ENCODE data around the gene JARID2. TPM values are rescaled to one million over a fixed set of nuclear protein-coding genes. Genes with fewer than 3 reads are reported as not detected.

JARID2 gene
- total and polyA plus RNA-seq, 3 donors from 2014 or later = 36.1 to 60.8 (median 53.7) TPM

- no peak for DNase-seq
- Histone ChIP-seq H3K27me3 (no peaks in the 10 kb centered on the region), H3K4me3 (no peak overlapping the region), H3K4me1 (peaks cover 5% of the 10 kb centered on the region), H3K36me3 (ENCODE audit: low read depth, missing control alignments) (no peaks in the 10 kb centered on the region), H3K9me3 (no peaks in the 10 kb centered on the region), H3K27ac (no peak overlapping the region)
- TF ChIP-seq POLR2A (IDR thresholded peaks at IDR 0.05) (no peak), CTCF (IDR thresholded peaks at IDR 0.05) (no peak)
- intact Hi-C loops (cut with DNase I; ENCODE audit: low total_unique reads) = no loop called here
- WGBS, 2 donors = 70 to 72% methylated on average over 2 of the region's 2 CpGs
These were observed 99.0 kb downstream of the JARID2 start for GRCh38 chr6:15344831-15345230.

- Histone ChIP-seq H3K9me3 (no peaks in the 10 kb centered on the region), H3K36me3 (ENCODE audit: low read depth, missing control alignments) (no peaks in the 10 kb centered on the region), H3K4me1 (peaks cover 4% of the 10 kb centered on the region), H3K27me3 (no peaks in the 10 kb centered on the region), H3K27ac (no peak overlapping the region), H3K4me3 (no peak overlapping the region)
- WGBS, 2 donors = 82 to 84% methylated on average over 5 of the region's 5 CpGs
- TF ChIP-seq POLR2A (IDR thresholded peaks at IDR 0.05) = no peak
- no peak for TF ChIP-seq CTCF (IDR thresholded peaks at IDR 0.05)
- intact Hi-C loops (cut with DNase I; ENCODE audit: low total_unique reads) = no loop called here
- no peak for DNase-seq
These were observed 100.4 kb downstream of the JARID2 start for GRCh38 chr6:15346315-15346714.

- peaks cover 12% of the 10 kb centered on the region for H3K4me1 ChIP-seq
These were observed 102.7 kb downstream of the JARID2 start for GRCh38 chr6:15348528-15348927.

GRCh38 chr6:15349379-15349778 lies 103.5 kb downstream of the JARID2 start:
- 71 to 76% methylated on average over 5 of the region's 5 CpGs for WGBS, 2 donors
- H3K9me3 ChIP-seq = no peaks in the 10 kb centered on the region
- no peak overlapping the region for H3K27ac ChIP-seq
- TF ChIP-seq POLR2A (IDR thresholded peaks at IDR 0.05) (no peak), CTCF (IDR thresholded peaks at IDR 0.05) (no peak)
- intact Hi-C loops (cut with DNase I; ENCODE audit: low total_unique reads) = no loop called here
- peaks cover 12% of the 10 kb centered on the region for H3K4me1 ChIP-seq
- no peak for DNase-seq
- H3K4me3 ChIP-seq = no peak overlapping the region
- no peaks in the 10 kb centered on the region for H3K36me3 ChIP-seq (ENCODE audit: low read depth, missing control alignments)
- H3K27me3 ChIP-seq = no peaks in the 10 kb centered on the region

More at GRCh38 chr6:15348528-15348927, 102.7 kb downstream of the JARID2 start:
- no peak overlapping the region for H3K4me3 ChIP-seq
- no peaks in the 10 kb centered on the region for H3K27me3 ChIP-seq
- intact Hi-C loops (cut with DNase I; ENCODE audit: low total_unique reads) = no loop called here
- H3K9me3 ChIP-seq = no peaks in the 10 kb centered on the region
- H3K27ac ChIP-seq = no peak overlapping the region
- H3K36me3 ChIP-seq (ENCODE audit: low read depth, missing control alignments) = no peaks in the 10 kb centered on the region
- WGBS, 2 donors = 89 to 92% methylated on average over 4 of the region's 4 CpGs
- DNase-seq = no peak
- TF ChIP-seq POLR2A (IDR thresholded peaks at IDR 0.05) (no peak), CTCF (IDR thresholded peaks at IDR 0.05) (no peak)

- intact Hi-C loops (cut with DNase I; ENCODE audit: low total_unique reads) = no loop called here
- H3K27me3 ChIP-seq = no peaks in the 10 kb centered on the region
- no peaks in the 10 kb centered on the region for H3K36me3 ChIP-seq (ENCODE audit: low read depth, missing control alignments)
- H3K27ac ChIP-seq = no peak overlapping the region
- no peaks in the 10 kb centered on the region for H3K9me3 ChIP-seq
- TF ChIP-seq POLR2A (IDR thresholded peaks at IDR 0.05) (no peak), CTCF (IDR thresholded peaks at IDR 0.05) (no peak)
- 74 to 79% methylated on average over 6 of the region's 6 CpGs for WGBS, 2 donors
- H3K4me3 ChIP-seq = no peak overlapping the region
- H3K4me1 ChIP-seq = peaks cover 12% of the 10 kb centered on the region
- DNase-seq = no peak
These were observed 104.7 kb downstream of the JARID2 start for GRCh38 chr6:15350386-15351083.

Measured in testis (tissue), 3 donors.